ENCODE data around the gene NDUFV3. TPM values are rescaled to one million over a fixed set of nuclear protein-coding genes. Genes with fewer than 3 reads are reported as not detected.

NDUFV3 gene
- polyA plus RNA-seq, 1 of the 3 experiments (the other 2 are of a cell fraction), result 32.9 TPM

GRCh38 chr21:42857216-42857615, 35.9 kb upstream of the NDUFV3 start:
- H3K9me3 ChIP-seq, result no peaks in the 10 kb centered on the region
- no peak for DNase-seq
- TF ChIP-seq JUND (IDR thresholded peaks at IDR 0.05) (no peak), TEAD4 (IDR thresholded peaks at IDR 0.05; ENCODE audit: borderline replicate concordance, insufficient read depth) (no peak), RAD21 (IDR thresholded peaks at IDR 0.05; ENCODE audit: low read length) (no peak), EP300 (IDR thresholded peaks at IDR 0.05; ENCODE audit: borderline replicate concordance in 1 of 2, low read depth in 1 of 2, low read length in 1 of 2) (no peak), SMC3 (IDR thresholded peaks at IDR 0.05; ENCODE audit: low read depth, low read length) (no peak), RXRA (IDR thresholded peaks at IDR 0.05; ENCODE audit: borderline replicate concordance, low read depth) (no peak), FOXM1 (IDR thresholded peaks at IDR 0.05; ENCODE audit: low read depth) (no peak), MXI1 (IDR thresholded peaks at IDR 0.05; ENCODE audit: low read depth, low read length) (no peak), USF2 (IDR thresholded peaks at IDR 0.05; ENCODE audit: borderline replicate concordance, low read depth, low read length) (no peak), PBX3 (IDR thresholded peaks at IDR 0.05) (no peak), NFIC (IDR thresholded peaks at IDR 0.05; ENCODE audit: borderline replicate concordance) (no peak), SIN3A (IDR thresholded peaks at IDR 0.05; ENCODE audit: borderline replicate concordance, low read depth, low read length) (no peak), USF1 (IDR thresholded peaks at IDR 0.05; ENCODE audit: borderline replicate concordance, low read depth) (no peak), ZBTB33 (IDR thresholded peaks at IDR 0.05; ENCODE audit: borderline replicate concordance, low read depth) (no peak), MEF2A (IDR thresholded peaks at IDR 0.05; ENCODE audit: borderline replicate concordance, low read depth) (no peak), TAF1 (IDR thresholded peaks at IDR 0.05; ENCODE audit: borderline replicate concordance, low read depth, low read length) (no peak), IRF3 (IDR thresholded peaks at IDR 0.05; ENCODE audit: low read depth, low read length) (no peak), EZH2phosphoT487 (IDR thresholded peaks at IDR 0.05; ENCODE audit: borderline replicate concordance, low read depth) (no peak), MAX (IDR thresholded peaks at IDR 0.05; ENCODE audit: low read depth) (no peak), ELF1 (IDR thresholded peaks at IDR 0.05) (no peak)
- H3K27ac ChIP-seq (ENCODE audit: low read depth in 2 of 2, low read length in 1 of 2), result no peak overlapping the region
- H3K27me3 ChIP-seq (ENCODE audit: insufficient read depth), result no peaks in the 10 kb centered on the region
- 89% methylated on average over 7 of the region's 11 CpGs for WGBS (ENCODE audit: low lambda C conversion rate)
- ChIA-PET CTCF (no interaction called here), POLR2A (no interaction called here)
- H3K9ac ChIP-seq, result no peak overlapping the region
- H2AFZ ChIP-seq (ENCODE audit: low read depth), result no peak overlapping the region
- no peak overlapping the region for H3K4me2 ChIP-seq
- H3K36me3 ChIP-seq (replicated peaks in 1 of 2; ENCODE audit: control insufficient read depth in 1 of 2, insufficient read depth in 2 of 2, low read length in 1 of 2), result peaks cover 12 to 86% of the 10 kb centered on the region in 2 experiments
- H3K4me1 ChIP-seq (ENCODE audit: control insufficient read depth in 1 of 2, insufficient read depth in 2 of 2, low read depth in 1 of 2, low read length in 1 of 2), result no peaks in the 10 kb centered on the region
- H3F3A ChIP-seq (replicated peaks; ENCODE audit: insufficient read depth), result no peaks in the 10 kb centered on the region
- H4K20me1 ChIP-seq (ENCODE audit: insufficient read depth), result peaks cover 3% of the 10 kb centered on the region; the same call in 1 of the 2 replicates
- peaks cover 7% of the 10 kb centered on the region; the same call in 1 of the 2 replicates for H3K79me2 ChIP-seq (ENCODE audit: insufficient read depth)
- no peak overlapping the region for H3K4me3 ChIP-seq (ENCODE audit: low read depth in 2 of 2, low read length in 1 of 2)
- H3K9me2 ChIP-seq, result no peaks in the 10 kb centered on the region

All from SK-N-SH (cell line).